HG02852 (cell line): ENCODE measurements around the gene CORO2B.

Experiments
- ATAC-seq: cut with Tn5 transposase; IDR thresholded peaks from one replicate; pipeline ENCODE4 v1.9.1; 2021; ENCODE audit warnings: mild to moderate bottlenecking, moderate library complexity; ENCODE audit not compliant: unreplicated experiment

The CORO2B gene

GRCh38 chr15:68625853-68626252, 47.1 kb downstream of the CORO2B start:
- no peak for ATAC-seq

GRCh38 chr15:68626283-68626682, 47.5 kb downstream of the CORO2B start:
- ATAC-seq, result no peak

GRCh38 chr15:68626739-68627138, 47.9 kb downstream of the CORO2B start:
- ATAC-seq, result no peak

GRCh38 chr15:68627476-68627875, 48.7 kb downstream of the CORO2B start:
- no peak for ATAC-seq

- ATAC-seq, result no peak
Measured at GRCh38 chr15:68627995-68628394, 49.2 kb downstream of the CORO2B start.

GRCh38 chr15:68629519-68630210, 50.9 kb downstream of the CORO2B start:
- ATAC-seq, result no peak

- no peak for ATAC-seq
Measured at GRCh38 chr15:68630211-68630555, 51.4 kb downstream of the CORO2B start.

GRCh38 chr15:68630836-68631235, 52.0 kb downstream of the CORO2B start:
- ATAC-seq, result no peak

GRCh38 chr15:68631601-68632051, 52.8 kb downstream of the CORO2B start:
- ATAC-seq, result no peak

- ATAC-seq, result no peak
Measured at GRCh38 chr15:68632101-68632500, 53.3 kb downstream of the CORO2B start.

- no peak for ATAC-seq
Measured at GRCh38 chr15:68633231-68634121, 54.7 kb downstream of the CORO2B start.

- no peak for ATAC-seq
Measured at GRCh38 chr15:68634122-68634482, 55.3 kb downstream of the CORO2B start.

GRCh38 chr15:68634531-68634930, 55.7 kb downstream of the CORO2B start:
- ATAC-seq, result no peak

- no peak for ATAC-seq
Measured at GRCh38 chr15:68635141-68635540, 56.3 kb downstream of the CORO2B start.

GRCh38 chr15:68636256-68636655, 57.5 kb downstream of the CORO2B start:
- ATAC-seq, result no peak

GRCh38 chr15:68637767-68638404, 59.1 kb downstream of the CORO2B start:
- ATAC-seq, result no peak

- ATAC-seq, result no peak
Measured at GRCh38 chr15:68638953-68639515, 60.2 kb downstream of the CORO2B start.

- ATAC-seq, result no peak
Measured at GRCh38 chr15:68639926-68640600, 61.3 kb downstream of the CORO2B start.

GRCh38 chr15:68640791-68641331, 62.1 kb downstream of the CORO2B start:
- no peak for ATAC-seq

- ATAC-seq, result no peak
Measured at GRCh38 chr15:68641376-68641775, 62.6 kb downstream of the CORO2B start.

- no peak for ATAC-seq
Measured at GRCh38 chr15:68642491-68642845, 63.7 kb downstream of the CORO2B start.
